Adrenal gland (tissue), 12 donors: ENCODE results near the gene SNX25. TPM values are rescaled to one million over a fixed set of nuclear protein-coding genes. Genes with fewer than 3 reads are reported as not detected.

Source experiments
- DNase-seq, 7 donors: peaks; one replicate each; pipeline ENCODE4 v3.0.0-alpha.2; 2019 to 2020
- H3K27ac ChIP-seq, 5 donors: fragments of 200-600 bp; sonication (generic) in 4 of 5; 1 replicate in 3 of 5; 2 replicates in 2 of 5; pipeline versions ENCODE4 v1.5.1 to v1.8.0; 2016 to 2020; ENCODE audit warnings: mild to moderate bottlenecking in 1 of 5
- H3K27me3 ChIP-seq: fragments of 200-600 bp; 2 replicates; pipeline ENCODE4 v1.8.0; 2021
- H3K36me3 ChIP-seq, 2 donors: fragments of 200-600 bp; replicated peaks in 1 of 2; 1 replicate in 1 of 2; 2 replicates in 1 of 2; pipeline versions ENCODE4 v1.5.1 to v1.8.0; 2018 to 2022
- H3K4me1 ChIP-seq, 2 donors: fragments of 200-600 bp; replicated peaks in 1 of 2; 1 replicate in 1 of 2; 2 replicates in 1 of 2; pipeline versions ENCODE4 v1.5.1 to v1.8.0; 2018 to 2021
- H3K4me3 ChIP-seq, 4 donors: fragments of 200-600 bp; sonication (generic) in 3 of 4; one replicate each; pipeline ENCODE4 v1.5.1; 2016 to 2018
- H3K9me3 ChIP-seq, 3 donors: fragments of 200-600 bp; sonication (generic) in 1 of 3; replicated peaks in 1 of 3; 1 replicate in 2 of 3; 2 replicates in 1 of 3; pipeline versions ENCODE4 v1.5.1 to v1.8.0; 2016 to 2021
- CTCF ChIP-seq, 6 experiments: fragments of 450-650 bp in 4 of 6; fragments of 200-600 bp in 2 of 6; sonication (generic) in 1 of 6; IDR thresholded peaks; 1 replicate in 5 of 6; 2 replicates in 1 of 6; pipeline versions ENCODE4 v1.5.1 to v1.8.0; 2016 to 2021; ENCODE audit warnings: antibody characterized with exemption in 6 of 6, mild to moderate bottlenecking in 2 of 6, moderate library complexity in 1 of 6
- POLR2A ChIP-seq, 2 donors: fragments of 450-650 bp; IDR thresholded peaks; one replicate each; pipeline ENCODE4 v1.6.1; 2017; ENCODE audit warnings: antibody characterized with exemption in 2 of 2, mild to moderate bottlenecking in 2 of 2, moderate library complexity in 1 of 2
- WGBS, 4 donors: extraction: QIAGEN DNeasy Blood & Tissue Kit in 2 of 4; methylation state at CpG; one replicate each; pipeline versions ENCODE4 v1.1.5 to v1.1.7; 2013 to 2017; 5-methylcytosine and 5-hydroxymethylcytosine counted together
- intact Hi-C, 2 donors: fragments of 100-400 bp; cut with DNase I; formaldehyde crosslinking; loops; one replicate each; pipeline versions ENCODE4 v1.14.1 to v1.15.0; 2022 to 2023
- polyA plus RNA-seq, 3 donors: library from polyadenylated mRNA; stranded (reverse); fragments of 200-250 nt in 2 of 3; fragments of 350-450 nt in 1 of 3; fragmentation: Illumina TruSeq in 1 of 3; extraction: RNeasy Lipid Tissue Mini Kit (QIAGEN cat#74804) in 1 of 3; gene quantifications; one replicate each; pipeline ENCODE4 v1.2.3, GENCODE V29; 2013 to 2014
- total RNA-seq, 9 donors: library from RNA; depleted of rRNA in 4 of 9; stranded (reverse); fragments of >200 nt in 4 of 9; fragments of 120-200 nt in 1 of 9; fragmentation: NEBNext Ultra II Directional in 1 of 9; extraction: Animal tissue kit (Norgen Biotek cat#: 25700) in 1 of 9; gene quantifications; one replicate each; pipeline versions ENCODE4 v1.1.0 to v1.2.4, GENCODE V29; 2013 to 2023
- donor health status: healthy with polysubstance abuse.
- donor health status: Bipolar disorder and iron deficiency.
- donor health status: DM: yes; HTN: yes; CAD: no.
- donor health status: DM: no; HTN: no; CAD: no.
- donor health status: DM: no; HTN: no; CAD: no.
- donor health status: DM: yes; HTN: yes; CAD: no.

SNX25 gene
- total and polyA plus RNA-seq, 12 donors: 4.7 to 29.3 (median 13.3) TPM

DNA sequence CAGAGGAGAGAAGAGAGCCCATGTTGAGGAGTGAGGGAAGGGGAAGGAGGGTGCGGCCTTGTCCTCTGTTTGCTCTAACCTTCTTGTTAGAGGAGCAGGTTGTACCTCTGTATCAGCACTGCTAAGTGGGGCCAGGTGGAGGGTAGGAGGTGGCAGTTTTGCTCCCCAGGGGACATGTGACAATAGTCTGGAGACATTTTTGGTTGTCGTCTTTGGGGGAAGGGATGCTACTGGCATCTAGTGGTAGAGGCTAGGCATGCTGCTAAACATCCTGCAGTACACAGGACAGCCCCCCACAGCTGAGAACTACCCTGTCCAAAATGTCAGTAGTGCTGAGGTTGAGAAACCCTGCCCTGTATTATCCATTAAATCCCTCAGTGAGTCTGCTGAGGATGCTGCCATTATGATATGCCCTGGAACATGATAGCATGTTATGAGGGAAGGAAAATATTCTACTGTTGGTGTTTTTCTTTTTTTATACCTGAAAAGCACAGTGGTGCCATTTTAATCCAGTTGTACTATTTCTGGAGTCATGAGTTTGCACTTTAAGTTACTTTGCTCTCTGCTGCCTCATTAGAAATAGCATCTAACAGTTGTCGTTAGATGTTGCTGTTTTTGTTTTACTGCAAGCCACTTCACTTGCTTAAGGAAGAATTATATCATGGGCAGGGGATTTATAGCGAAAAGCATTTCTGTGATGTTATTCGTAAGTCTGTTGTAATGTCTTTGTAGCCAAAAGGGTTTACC, 95.7 kb downstream of the SNX25 start:
- 85 to 94% (median 86%) methylated on average over 4 to 5 of the region's 5 CpGs for WGBS, 4 donors
- intact Hi-C loops: no loop called here

GRCh38 chr4:185305979-185306442, 96.6 kb downstream of the SNX25 start:
- H3K9me3 ChIP-seq: no peaks in the 10 kb centered on the region
- no peak overlapping the region for H3K4me3 ChIP-seq
- H3K4me1 ChIP-seq: no peaks in the 10 kb centered on the region
- no peaks in the 10 kb centered on the region for H3K27me3 ChIP-seq
- intact Hi-C loops: no loop called here
- 88 to 96% (median 94%) methylated on average over 7 of the region's 7 CpGs for WGBS, 4 donors
- DNase-seq: no peak
- TF ChIP-seq POLR2A (IDR thresholded peaks at IDR 0.05) (no peak), CTCF (IDR thresholded peaks at IDR 0.05) (no peak)
- H3K27ac ChIP-seq: no peak overlapping the region
- H3K36me3 ChIP-seq: no peaks in the 10 kb centered on the region

More for the DNA sequence above, 95.7 kb downstream of the SNX25 start:
- Histone ChIP-seq H3K36me3 (no peaks in the 10 kb centered on the region), H3K9me3 (no peaks in the 10 kb centered on the region), H3K4me3 (no peak overlapping the region), H3K27me3 (no peaks in the 10 kb centered on the region), H3K27ac (no peak overlapping the region), H3K4me1 (no peaks in the 10 kb centered on the region)
- no peak for DNase-seq
- no peak for TF ChIP-seq POLR2A (IDR thresholded peaks at IDR 0.05)
- peak in 4 of 6 experiments; percentile 18 to 26 (median 23) for TF ChIP-seq CTCF (IDR thresholded peaks at IDR 0.05)

- DNase-seq: no peak
- H3K9me3 ChIP-seq: no peaks in the 10 kb centered on the region
- 78 to 91% (median 88%) methylated on average over 5 of the region's 5 CpGs for WGBS, 4 donors
- H3K36me3 ChIP-seq: no peaks in the 10 kb centered on the region
- no peak overlapping the region for H3K27ac ChIP-seq
- no peaks in the 10 kb centered on the region for H3K27me3 ChIP-seq
- H3K4me1 ChIP-seq: no peaks in the 10 kb centered on the region
- TF ChIP-seq POLR2A (IDR thresholded peaks at IDR 0.05): no peak
- TF ChIP-seq CTCF (IDR thresholded peaks at IDR 0.05): no peak
- intact Hi-C loops: no loop called here
- no peak overlapping the region for H3K4me3 ChIP-seq
Measured at GRCh38 chr4:185307136-185307950, 97.9 kb downstream of the SNX25 start.

- no peak overlapping the region for H3K27ac ChIP-seq
- no peak overlapping the region for H3K4me3 ChIP-seq
- TF ChIP-seq CTCF (IDR thresholded peaks at IDR 0.05) (no peak), POLR2A (IDR thresholded peaks at IDR 0.05) (no peak)
- H3K27me3 ChIP-seq: no peaks in the 10 kb centered on the region
- intact Hi-C loops: no loop called here
- WGBS, 4 donors: 81 to 93% (median 89%) methylated on average over 4 of the region's 4 CpGs
- H3K9me3 ChIP-seq: no peaks in the 10 kb centered on the region
- H3K4me1 ChIP-seq: no peaks in the 10 kb centered on the region
- DNase-seq: no peak
- no peaks in the 10 kb centered on the region for H3K36me3 ChIP-seq
Measured at GRCh38 chr4:185309770-185310169, 100.4 kb downstream of the SNX25 start.
